Vagina (tissue), 2 donors: Measurements from ENCODE around the gene C1QTNF12.

Experiments used
- POLR2A ChIP-seq, 2 donors: fragments of 450-650 bp; IDR thresholded peaks; one replicate each; pipeline ENCODE4 v1.6.1; 2017; ENCODE audit warnings: antibody characterized with exemption in 2 of 2, mild to moderate bottlenecking in 2 of 2, moderate library complexity in 2 of 2
- POLR2AphosphoS5 ChIP-seq, 2 donors: sonication (generic); formaldehyde crosslinking; IDR thresholded peaks; one replicate each; pipeline ENCODE4 v1.9.0; 2017; ENCODE audit warnings: antibody characterized with exemption in 2 of 2, mild to moderate bottlenecking in 2 of 2, low read depth in 1 of 2; ENCODE audit not compliant: insufficient read depth in 1 of 2
- TF ChIP-seq, protein P1 (sequence below), 3 experiments: fragments of 450-650 bp in 2 of 3; fragments of 200-600 bp in 1 of 3; sonication (generic) in 1 of 3; IDR thresholded peaks; one replicate each; pipeline ENCODE4 v1.5.1; 2017 to 2019; ENCODE audit warnings: antibody characterized with exemption in 3 of 3, mild to moderate bottlenecking in 2 of 3, moderate library complexity in 2 of 3

DNA sequence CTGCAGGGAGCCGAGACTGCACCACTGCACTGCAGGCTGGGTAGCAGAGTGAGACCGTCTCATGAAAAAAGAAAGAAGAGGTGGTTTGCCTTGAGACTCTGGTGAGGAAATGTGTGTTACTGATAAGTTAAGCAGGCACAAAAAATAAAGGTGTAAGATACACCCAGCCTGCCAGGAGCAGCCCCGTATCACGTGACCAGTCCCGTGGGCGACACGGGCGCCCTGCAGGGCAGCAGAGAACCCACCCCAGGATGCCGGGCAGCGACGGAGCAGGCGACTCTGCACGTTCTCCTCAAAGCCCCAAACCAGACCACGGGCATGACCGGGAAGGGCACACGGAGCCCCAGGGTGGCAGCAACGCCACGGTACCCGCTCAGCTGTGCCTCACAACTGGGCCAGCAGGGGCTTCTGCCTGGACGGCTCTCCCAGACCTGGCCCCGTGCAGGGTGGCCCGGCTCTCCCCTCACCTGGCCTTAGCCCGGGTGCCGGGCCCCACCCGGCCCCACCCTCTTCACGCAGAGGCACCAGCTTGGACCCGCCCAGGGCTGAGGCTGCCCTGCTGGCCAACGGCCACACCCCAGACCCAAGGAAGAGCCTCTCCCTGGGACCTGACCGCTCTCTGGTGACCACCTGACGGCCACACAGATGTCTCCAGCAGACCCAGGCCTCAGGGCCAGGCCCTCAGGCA is 24.5 kb downstream of the C1QTNF12 start:
- TF ChIP-seq, protein P1, sequence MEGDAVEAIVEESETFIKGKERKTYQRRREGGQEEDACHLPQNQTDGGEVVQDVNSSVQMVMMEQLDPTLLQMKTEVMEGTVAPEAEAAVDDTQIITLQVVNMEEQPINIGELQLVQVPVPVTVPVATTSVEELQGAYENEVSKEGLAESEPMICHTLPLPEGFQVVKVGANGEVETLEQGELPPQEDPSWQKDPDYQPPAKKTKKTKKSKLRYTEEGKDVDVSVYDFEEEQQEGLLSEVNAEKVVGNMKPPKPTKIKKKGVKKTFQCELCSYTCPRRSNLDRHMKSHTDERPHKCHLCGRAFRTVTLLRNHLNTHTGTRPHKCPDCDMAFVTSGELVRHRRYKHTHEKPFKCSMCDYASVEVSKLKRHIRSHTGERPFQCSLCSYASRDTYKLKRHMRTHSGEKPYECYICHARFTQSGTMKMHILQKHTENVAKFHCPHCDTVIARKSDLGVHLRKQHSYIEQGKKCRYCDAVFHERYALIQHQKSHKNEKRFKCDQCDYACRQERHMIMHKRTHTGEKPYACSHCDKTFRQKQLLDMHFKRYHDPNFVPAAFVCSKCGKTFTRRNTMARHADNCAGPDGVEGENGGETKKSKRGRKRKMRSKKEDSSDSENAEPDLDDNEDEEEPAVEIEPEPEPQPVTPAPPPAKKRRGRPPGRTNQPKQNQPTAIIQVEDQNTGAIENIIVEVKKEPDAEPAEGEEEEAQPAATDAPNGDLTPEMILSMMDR (IDR thresholded peaks at IDR 0.05), result no peak
- TF ChIP-seq POLR2A (IDR thresholded peaks at IDR 0.05) (no peak), POLR2AphosphoS5 (IDR thresholded peaks at IDR 0.05; ENCODE audit: insufficient read depth in 1 of 2, low read depth in 1 of 2) (no peak)
